Stimulated activated CD4-positive, alpha-beta T cell treated with anti-CD3 and anti-CD28 coated beads, Interleukin-4, amount 100 ng/mL, for 48 hours (primary cell): ENCODE results near the gene RPL10L.

Experiments used
- DNase-seq, 2 donors: peaks; one replicate each; pipeline ENCODE4 v3.0.0-alpha.2; 2020; ENCODE audit warnings: low read depth in 2 of 2

Gene RPL10L

DNA sequence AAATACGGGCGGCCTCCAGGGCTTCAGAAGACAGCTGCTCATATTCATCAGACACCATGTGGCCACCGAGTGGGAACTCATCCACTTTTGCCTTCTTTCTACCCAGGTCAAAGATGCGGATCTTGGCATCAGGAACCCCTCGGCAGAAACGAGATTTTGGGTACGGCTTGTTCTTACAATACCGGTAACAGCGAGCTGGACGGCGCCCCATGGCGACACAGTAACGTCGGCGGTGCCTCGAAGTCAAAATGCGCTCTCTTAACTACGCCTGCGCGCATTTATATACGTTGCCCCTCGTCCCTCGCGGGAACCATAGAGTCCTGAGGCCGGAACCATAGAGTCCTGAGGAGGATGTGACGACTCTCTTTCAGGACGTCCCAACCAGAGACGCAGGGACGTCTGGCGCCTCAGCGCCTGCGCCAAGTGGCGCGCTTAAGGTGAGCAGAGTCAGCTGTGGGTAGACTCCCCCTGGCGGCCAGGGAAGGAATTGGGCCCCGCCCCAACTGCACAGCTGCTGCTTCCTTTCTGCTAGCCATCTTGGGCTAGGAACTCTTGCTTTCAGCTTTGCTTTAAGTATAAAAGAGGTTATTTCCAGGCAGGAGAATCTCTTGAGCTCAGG is at the start of gene RPL10L:
Gene RPL10L (minus strand): TSS at position 256 of the 619 bp plus-strand sequence. CDS start 45 bp downstream, at position 211.
- DNase-seq = no peak

DNA sequence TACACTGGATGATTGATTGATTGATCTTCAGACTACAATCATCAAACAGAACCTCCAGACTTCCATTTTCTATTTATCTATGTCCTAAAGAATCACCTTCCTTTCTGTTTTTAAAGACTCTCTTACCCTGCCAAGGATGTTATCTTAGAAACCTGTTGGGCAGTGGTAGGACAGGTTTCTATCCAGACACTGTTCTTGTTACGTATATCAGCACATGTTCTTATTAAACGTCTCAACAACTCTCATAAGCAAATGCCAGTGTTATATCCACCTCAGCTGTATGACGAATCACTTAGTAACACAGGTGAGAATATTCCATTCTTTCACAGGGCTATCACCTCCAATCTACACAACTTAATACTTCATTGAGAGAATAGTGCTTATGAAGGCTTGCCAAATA is 40.2 kb upstream of the RPL10L start:
- no peak for DNase-seq

DNA sequence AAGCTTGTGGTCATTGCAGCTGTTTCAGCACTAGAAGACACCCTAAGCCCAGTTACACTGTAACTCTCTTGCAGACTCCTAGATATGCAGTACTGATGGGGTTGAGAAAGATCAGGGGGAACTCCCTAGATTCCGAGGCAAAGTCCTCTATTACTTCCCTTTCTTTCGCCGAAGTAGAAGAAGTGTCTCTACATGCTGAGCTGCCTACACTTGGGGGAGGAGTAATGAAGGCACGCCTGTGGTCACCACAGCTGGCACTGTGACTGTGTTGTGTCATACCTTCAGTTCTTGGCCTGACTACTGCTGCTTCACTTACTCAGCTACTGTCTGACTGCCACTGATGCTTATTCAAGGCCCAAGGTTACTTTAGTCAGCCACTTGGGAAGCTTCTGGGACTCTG is 35.1 kb upstream of the RPL10L start:
- no peak for DNase-seq

DNA sequence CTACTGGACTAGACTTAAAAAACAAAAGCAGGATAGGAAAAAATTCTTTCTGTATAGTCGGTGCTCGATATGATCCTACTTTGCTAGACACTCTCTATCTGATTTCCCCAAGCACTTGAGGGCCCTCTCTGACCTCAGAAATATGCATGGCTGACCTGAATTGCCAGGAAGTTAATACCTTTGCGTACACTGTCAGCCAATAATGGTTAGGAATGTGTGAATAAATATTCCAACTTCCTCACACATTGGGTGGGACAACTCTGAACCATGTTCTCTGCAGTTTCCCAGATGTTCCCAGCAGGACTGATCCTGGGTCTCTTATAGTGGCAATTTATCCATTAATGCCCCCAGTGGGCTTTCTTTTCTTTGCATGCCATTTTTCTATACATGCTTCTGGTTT is 20.5 kb upstream of the RPL10L start:
- DNase-seq = no peak

DNA sequence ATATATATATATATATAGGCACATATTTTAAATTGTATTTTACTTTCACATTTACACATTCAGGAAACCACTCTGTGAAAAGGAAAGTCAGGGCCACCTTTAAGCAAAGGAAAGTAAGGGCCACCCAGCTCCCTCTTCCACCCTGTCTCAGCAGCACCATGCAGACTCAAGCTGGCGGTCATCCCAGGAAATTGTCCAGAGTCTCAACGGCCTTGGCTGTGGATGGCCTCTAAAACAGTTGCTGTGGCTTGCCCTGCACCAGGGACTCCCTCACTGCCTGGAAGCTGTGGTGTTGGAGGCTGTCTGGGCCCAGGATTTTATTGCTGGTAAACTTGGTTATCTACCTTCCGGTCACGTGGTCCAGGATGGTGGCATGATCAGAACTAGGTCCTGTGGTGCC is 11.8 kb upstream of the RPL10L start:
- DNase-seq = no peak

DNA sequence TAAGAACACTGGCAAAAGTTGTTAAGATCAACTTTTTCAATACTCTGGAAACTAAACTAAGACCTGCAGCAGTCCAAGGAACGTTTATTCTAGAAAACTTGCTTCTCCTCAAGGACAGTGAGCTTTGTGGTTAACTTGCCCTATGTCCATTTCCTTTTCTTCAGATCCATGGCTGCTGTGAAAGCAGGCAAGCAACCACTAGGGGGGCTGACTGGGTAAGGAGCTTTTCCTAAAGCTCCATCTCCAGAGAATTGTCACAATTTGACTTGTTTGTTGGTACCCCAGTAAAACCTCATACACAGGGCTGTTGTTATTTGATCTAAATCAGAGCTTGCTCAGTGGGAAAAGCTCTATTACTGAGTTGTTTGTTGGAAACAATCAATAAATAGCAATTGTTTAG is 10.1 kb upstream of the RPL10L start:
- DNase-seq = no peak

DNA sequence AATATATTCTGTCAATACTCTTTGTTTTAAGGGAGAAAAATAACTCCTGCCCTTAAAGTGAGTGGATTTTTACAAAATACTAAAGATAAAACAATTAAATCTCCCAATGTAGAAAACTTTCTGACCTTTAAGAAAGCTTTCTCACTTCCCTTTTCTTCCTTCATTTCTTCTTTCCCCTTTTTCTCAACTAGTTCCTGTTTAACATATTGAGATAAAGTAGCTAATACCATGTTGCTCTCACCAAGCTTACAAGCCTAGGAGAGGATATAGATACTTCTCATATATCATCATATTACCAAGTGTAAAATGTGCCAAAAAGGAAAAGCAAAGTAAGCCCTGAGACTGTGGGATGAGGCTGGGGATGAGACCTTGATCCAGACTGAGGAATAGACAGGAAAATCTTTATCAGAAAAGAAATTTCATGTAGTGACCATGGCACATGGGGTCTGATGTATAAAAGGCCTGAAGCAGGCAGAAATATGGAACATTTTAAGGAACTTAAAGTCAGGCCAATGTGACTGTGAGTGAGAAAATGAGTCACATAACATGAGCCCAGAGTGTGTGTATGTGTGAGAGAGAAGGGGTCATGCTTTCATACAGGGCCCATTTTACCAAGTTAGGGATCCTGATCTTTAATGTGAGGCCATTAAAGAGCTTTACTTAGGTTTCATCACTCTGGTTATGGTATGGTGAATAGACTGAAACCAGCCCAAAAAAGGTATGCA is 1.6 kb upstream of the RPL10L start:
- no peak for DNase-seq

DNA sequence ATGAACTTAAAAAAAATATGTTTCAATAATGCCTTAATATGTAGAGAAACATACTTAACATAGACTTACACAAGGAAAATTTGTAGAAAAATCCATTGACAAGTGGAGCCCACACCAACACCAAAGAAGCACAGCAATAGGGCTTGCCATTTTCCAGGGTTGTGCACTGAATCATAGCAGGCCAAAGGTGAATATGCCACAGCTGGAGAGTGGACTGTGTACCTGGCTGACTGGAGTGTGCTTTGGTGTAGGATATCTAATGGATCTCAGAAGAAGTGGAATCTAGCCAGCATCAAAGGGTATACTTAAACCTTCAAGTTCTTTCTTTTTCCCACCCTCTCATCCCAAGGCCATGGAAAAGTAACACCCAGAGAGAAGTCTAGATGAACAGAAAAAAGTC is 4.8 kb downstream of the RPL10L start:
- DNase-seq = no peak

DNA sequence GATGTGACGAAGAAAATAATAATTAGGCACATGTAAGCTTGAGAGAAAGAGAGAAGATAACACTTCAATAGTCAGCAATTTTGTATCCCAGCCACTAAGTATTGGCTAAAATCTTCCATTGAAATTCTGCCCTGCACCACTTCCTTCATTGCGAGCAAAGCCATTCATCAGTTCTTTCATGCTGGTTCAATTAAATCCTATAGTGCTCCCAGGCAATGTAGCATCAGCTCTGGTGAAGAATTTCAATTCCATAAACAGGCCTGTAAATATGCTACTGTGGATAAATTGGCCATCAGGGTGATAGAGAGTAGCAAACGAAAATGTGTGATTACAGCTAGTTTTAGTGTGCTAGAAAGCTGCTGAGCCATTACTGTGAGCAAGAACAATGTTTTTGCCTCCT is 24.7 kb downstream of the RPL10L start:
- DNase-seq = no peak
